Stimulated activated CD4-positive, alpha-beta T cell treated with anti-CD3 and anti-CD28 coated beads, Interleukin-4, amount 100 ng/mL, for 48 hours (primary cell): ENCODE measurements around the gene ADARB2.

Source experiments
- DNase-seq, 2 donors: peaks; one replicate each; pipeline ENCODE4 v3.0.0-alpha.2; 2020; ENCODE audit warnings: low read depth in 2 of 2

The ADARB2 gene

GRCh38 chr10:1137499-1138163 lies 599.7 kb downstream of the ADARB2 start:
- no peak for DNase-seq

- no peak for DNase-seq
Measured at GRCh38 chr10:1136268-1136667, 601.1 kb downstream of the ADARB2 start.

- no peak for DNase-seq
Measured at GRCh38 chr10:1134156-1134555, 603.2 kb downstream of the ADARB2 start.

- DNase-seq, result no peak
Measured at GRCh38 chr10:1133495-1134045, 603.8 kb downstream of the ADARB2 start.

- no peak for DNase-seq
Measured at GRCh38 chr10:1132584-1132983, 604.7 kb downstream of the ADARB2 start.

- DNase-seq, result no peak
Measured at GRCh38 chr10:1130995-1131790, 606.1 kb downstream of the ADARB2 start.

GRCh38 chr10:1130226-1130625 lies 607.1 kb downstream of the ADARB2 start:
- no peak for DNase-seq

- DNase-seq, result no peak
Measured at GRCh38 chr10:1128649-1129048, 608.7 kb downstream of the ADARB2 start.

GRCh38 chr10:1128115-1128514 lies 609.2 kb downstream of the ADARB2 start:
- DNase-seq, result no peak

- DNase-seq, result no peak
Measured at GRCh38 chr10:1127629-1128028, 609.7 kb downstream of the ADARB2 start.
